HK-2 (cell line): ENCODE results near the gene TEX22.

ENCODE experiments used
- DNase-seq: peaks from one replicate; pipeline ENCODE4 v3.0.0-alpha.2; 2018; ENCODE audit not compliant: unreplicated experiment

The TEX22 gene

GRCh38 chr14:105420974-105421674 is 22.8 kb downstream of the TEX22 start:
- no peak for DNase-seq

GRCh38 chr14:105421723-105422615 is 23.6 kb downstream of the TEX22 start:
- DNase-seq: no peak

- no peak for DNase-seq
Measured at GRCh38 chr14:105422695-105423487, 24.6 kb downstream of the TEX22 start.

GRCh38 chr14:105423488-105424195 is 25.3 kb downstream of the TEX22 start:
- DNase-seq: no peak

- DNase-seq: no peak
Measured at GRCh38 chr14:105424861-105425260, 26.5 kb downstream of the TEX22 start.

GRCh38 chr14:105425823-105426247 is 27.5 kb downstream of the TEX22 start:
- no peak for DNase-seq

GRCh38 chr14:105426416-105427130 is 28.2 kb downstream of the TEX22 start:
- DNase-seq: no peak

GRCh38 chr14:105427412-105427811 is 29.1 kb downstream of the TEX22 start:
- DNase-seq: no peak

GRCh38 chr14:105427936-105428485 is 29.7 kb downstream of the TEX22 start:
- DNase-seq: no peak

GRCh38 chr14:105430042-105430441 is 31.7 kb downstream of the TEX22 start:
- no peak for DNase-seq

- no peak for DNase-seq
Measured at GRCh38 chr14:105430565-105430964, 32.2 kb downstream of the TEX22 start.

- no peak for DNase-seq
Measured at GRCh38 chr14:105431256-105431655, 32.9 kb downstream of the TEX22 start.

- no peak for DNase-seq
Measured at GRCh38 chr14:105432657-105433056, 34.3 kb downstream of the TEX22 start.

GRCh38 chr14:105433161-105433605 is 34.8 kb downstream of the TEX22 start:
- DNase-seq: no peak

- DNase-seq: no peak
Measured at GRCh38 chr14:105436402-105436801, 38.1 kb downstream of the TEX22 start.

- no peak for DNase-seq
Measured at GRCh38 chr14:105436891-105437722, 38.8 kb downstream of the TEX22 start.

- DNase-seq: no peak
Measured at GRCh38 chr14:105437723-105438500, 39.6 kb downstream of the TEX22 start.

GRCh38 chr14:105439179-105439578 is 40.8 kb downstream of the TEX22 start:
- no peak for DNase-seq
